NCI-H2196 treated with DMSO at 0.1 percent for 48 hours (cell line): ENCODE measurements around the gene CTNNA2.

Experiments
- DNase-seq: peaks from one replicate; lab custom pipeline; 2025; ENCODE audit not compliant: unreplicated experiment; lab: John Stamatoyannopoulos, UW

CTNNA2 gene

GRCh38 chr2:80454628-80455027 lies 941.8 kb downstream of the CTNNA2 start:
- DNase-seq, result no peak

DNA sequence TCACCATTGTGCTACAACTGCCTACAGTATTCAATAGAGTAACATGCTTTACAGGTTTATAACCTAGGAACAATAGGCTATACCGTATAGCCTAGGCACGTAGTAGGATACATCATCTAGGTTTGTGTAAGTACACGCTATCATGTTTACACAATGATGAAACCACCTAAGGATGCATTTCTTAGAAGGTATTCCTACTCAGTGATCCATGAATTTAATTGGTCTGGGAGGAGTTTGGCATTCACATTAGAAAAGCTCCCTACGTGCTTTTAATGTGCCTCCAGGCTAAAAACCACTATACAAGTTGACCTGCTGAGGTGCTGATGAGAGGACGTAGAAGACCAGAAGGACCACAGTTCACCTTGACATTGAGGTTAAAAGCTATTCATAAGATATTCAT lies 946.2 kb downstream of the CTNNA2 start:
- no peak for DNase-seq

DNA sequence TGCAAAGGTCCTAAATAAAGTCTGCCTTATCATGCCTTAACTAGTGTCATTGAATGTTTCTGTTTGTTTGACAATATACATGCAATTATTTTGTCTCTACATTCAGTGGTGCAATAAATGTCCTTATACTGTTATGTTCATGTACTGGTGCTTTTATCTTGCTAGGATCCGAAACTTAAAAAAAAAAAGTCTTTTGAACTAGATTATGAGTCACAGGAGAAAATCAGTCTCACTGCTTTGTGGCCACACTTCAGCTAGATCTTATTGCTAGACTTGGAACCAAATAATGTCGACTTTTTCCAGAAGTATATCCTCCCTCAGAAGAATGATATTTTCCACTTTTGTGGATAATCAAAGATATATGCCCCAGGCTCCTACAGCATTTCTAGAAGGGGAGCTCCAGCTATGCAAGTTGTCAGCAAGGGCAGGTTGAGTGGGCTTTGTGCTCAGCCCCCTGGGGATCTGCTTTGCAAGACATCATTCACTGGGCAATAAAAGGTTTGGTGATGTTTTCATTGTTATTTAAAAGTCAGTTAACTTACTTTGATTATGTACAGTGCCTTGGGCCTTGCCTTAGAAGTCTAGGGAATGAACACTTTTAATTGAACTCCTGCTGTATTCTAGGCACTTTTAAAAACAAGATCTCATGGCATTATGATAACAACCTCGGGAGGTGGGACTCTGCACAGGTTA lies 948.8 kb downstream of the CTNNA2 start:
- DNase-seq, result no peak

GRCh38 chr2:80462654-80463053 lies 949.8 kb downstream of the CTNNA2 start:
- DNase-seq, result no peak

DNA sequence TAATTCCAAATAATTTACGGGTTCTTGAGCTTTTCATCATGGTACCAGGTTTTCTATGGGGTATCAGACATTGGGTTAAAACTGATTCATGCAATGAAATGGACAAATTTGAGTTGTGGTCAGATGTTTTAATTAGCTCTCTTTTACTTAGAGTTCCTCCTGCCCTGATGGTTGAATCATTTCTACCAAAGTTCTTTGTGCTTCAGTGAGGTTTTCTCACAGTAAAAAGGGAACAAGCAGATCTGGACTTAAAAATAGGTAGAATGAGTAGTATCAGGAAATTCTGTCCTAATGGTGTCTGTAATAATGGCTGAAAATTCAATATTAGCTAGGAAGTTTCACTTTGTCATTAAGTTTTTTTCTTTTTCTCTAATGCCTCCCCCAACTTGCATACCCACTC lies 951.4 kb downstream of the CTNNA2 start:
- DNase-seq, result no peak

- DNase-seq, result no peak
Observed at GRCh38 chr2:80467262-80467811, 954.5 kb downstream of the CTNNA2 start.

GRCh38 chr2:80469428-80469827 lies 956.6 kb downstream of the CTNNA2 start:
- DNase-seq, result no peak

DNA sequence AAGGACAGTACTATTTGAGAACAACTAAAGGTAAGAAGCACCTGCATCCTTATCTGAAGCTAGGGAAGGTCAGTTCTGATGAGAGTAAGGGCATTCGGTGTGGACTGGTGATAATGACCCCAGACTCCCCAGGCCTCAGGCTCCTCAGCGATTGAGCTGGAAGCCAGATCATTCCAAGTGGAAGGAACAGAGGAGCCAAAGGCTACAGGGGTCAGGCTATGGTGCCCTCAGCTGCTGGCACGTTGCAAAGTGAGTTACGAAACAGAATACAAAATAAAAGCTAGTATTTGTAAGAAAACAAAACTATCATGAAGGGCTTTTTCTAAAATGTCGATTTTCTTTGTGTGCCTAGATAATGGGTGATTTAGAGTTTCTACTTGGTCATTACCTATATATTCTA lies 960.2 kb downstream of the CTNNA2 start:
- DNase-seq, result no peak

DNA sequence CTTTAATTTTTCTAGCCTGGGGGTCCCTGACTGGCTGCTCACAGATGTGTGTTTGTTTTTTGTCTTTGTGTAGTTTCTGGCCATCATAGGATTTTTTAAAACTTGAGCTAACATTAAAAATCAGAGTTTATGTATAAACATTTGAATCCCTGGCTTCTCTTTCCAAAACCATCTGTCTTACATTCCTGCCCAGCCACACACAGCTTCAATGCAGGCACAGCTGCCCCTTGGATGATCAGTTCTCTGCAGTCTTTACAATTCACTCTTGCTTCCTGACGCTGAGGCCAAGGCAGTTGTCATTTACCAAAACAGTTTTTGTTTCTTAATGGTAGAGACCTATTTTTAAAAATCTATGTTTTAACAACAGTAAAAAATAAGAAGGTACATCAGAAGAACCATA lies 960.9 kb downstream of the CTNNA2 start:
- no peak for DNase-seq

DNA sequence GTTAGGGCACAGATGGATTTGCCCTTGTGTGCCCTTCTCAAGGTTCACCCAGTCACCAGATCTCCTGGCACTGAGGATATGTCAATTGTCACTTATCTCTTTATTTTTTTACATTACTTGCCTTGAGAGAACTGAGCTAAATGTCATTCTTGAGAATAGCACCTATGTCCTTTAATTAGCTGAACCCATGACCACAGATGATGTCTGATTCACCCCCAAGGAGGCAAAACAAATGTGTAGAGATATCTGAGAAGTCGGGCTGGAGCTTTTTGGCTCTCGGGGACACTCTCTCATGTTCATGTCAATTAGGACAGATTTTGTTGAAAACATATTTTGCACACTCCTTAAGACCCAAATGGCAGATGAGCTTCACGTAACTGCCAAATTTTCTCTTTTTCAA lies 963.1 kb downstream of the CTNNA2 start:
- no peak for DNase-seq

- DNase-seq, result no peak
Observed at GRCh38 chr2:80476535-80477117, 963.8 kb downstream of the CTNNA2 start.

DNA sequence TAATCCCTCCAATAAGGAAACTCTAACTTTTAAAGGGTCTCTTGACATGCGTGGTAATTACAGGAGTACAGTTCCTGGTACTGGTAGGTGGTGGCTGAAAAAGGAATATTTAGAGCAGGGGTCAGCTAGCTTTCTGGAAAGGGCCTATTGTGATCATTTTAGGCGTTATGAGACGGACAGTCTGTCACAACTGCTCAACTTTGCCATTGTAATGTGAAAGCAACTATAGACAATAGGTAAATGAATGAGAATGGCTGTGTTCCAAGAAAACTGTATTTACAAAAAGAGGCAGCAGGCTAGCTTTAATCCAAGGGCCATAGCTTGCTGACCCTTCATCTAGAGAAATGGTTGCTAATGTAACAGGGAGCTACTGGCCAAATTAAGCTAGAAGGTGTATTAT lies 969.4 kb downstream of the CTNNA2 start:
- DNase-seq, result no peak

DNA sequence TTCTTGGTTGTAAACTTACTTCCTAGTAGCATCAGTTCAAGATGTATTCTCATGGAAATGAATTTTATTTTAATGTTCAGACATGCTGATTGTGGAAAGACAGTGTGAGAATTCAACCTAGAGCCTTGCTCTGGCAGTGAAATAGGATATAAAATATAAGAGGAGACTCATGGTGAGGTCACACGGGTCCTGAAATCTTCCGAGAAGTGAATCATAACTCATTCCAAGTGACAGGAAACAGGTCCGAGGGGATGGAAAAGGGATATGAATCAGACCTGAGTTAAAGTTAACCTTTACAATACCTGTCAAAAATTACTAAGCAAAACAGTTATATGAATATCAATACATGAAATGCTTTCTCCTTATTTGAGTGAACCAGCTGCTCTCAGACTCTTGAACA lies 976.9 kb downstream of the CTNNA2 start:
- no peak for DNase-seq

GRCh38 chr2:80490964-80491363 lies 978.1 kb downstream of the CTNNA2 start:
- DNase-seq, result no peak

GRCh38 chr2:80496346-80496745 lies 983.5 kb downstream of the CTNNA2 start:
- DNase-seq, result no peak

DNA sequence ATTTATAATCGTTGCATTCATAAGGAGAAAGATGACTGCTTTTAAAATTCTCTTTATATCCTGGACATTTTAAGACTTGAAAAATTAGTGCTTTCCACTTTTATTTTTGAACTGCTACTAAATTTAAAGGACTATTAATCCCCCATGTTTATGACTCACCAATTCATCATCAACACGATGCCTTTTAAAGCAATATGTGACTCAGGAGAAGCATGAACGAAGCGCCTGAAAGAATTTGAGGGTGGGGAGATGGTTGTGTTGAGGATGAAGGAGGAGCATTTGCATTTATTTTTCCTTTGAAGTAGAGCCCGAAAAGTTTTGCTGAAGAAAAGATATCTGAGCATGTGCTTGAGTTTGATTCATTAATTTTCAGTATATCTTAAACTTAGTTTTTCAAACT lies 983.9 kb downstream of the CTNNA2 start:
- DNase-seq, result no peak

- DNase-seq, result no peak
Observed at GRCh38 chr2:80499095-80499494, 986.2 kb downstream of the CTNNA2 start.

DNA sequence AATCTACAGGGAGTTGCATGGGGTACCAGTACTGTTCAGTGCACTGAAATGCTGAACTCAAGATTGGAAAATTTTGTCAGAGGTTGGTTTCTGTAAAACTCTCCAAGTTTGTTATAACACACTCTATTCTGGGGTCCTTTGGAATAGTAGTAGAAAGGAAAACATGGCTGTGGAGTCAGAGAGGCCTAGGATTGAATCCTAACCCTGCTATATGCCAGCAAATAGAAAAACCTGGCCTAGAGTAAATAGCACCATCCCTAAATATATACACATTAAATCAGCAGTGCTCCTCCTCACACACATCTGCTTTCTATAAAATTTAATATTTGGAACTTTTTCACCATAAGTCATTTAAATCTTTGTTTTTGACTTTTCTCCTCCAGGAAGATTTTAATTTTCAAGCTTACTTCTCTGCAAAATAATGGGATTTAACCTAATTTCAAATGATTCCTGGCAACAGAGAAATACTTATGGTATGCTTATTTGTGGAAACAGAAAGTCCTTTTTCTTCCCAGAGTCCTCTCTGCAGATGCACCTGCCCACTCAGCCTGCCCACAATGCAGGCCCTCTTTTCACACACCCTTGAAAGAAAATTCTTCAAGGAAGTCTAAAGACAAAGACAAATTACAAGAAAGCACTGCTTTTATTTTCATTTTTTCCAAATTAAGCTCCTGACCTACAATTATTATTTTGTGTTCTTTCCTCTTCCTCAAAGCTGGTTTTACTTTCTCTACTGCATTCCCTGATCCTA lies 989.2 kb downstream of the CTNNA2 start:
- no peak for DNase-seq

DNA sequence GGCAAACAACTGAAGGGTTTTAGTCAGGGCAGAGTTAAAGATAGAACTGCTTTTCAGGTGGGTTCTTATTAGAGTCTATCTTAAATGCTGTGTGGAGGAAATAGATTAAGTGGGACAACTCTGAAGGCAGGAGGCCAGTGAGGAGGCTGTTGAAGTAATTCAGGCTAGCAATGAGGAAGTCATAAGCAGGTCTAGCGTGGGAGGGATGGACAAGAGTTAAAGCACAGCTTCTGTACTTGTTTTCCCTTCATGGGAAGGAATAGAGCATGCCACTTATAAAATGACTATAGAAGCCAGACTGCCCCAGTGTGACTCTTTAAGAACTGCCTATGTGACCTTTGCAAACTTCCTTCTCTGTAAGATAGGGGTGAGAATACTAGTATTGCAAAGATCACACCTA lies 993.7 kb downstream of the CTNNA2 start:
- no peak for DNase-seq

- DNase-seq, result no peak
Observed at GRCh38 chr2:80510716-80511115, 997.9 kb downstream of the CTNNA2 start.

- DNase-seq, result no peak
Observed at GRCh38 chr2:80515964-80516363, 1003.1 kb downstream of the CTNNA2 start.

DNA sequence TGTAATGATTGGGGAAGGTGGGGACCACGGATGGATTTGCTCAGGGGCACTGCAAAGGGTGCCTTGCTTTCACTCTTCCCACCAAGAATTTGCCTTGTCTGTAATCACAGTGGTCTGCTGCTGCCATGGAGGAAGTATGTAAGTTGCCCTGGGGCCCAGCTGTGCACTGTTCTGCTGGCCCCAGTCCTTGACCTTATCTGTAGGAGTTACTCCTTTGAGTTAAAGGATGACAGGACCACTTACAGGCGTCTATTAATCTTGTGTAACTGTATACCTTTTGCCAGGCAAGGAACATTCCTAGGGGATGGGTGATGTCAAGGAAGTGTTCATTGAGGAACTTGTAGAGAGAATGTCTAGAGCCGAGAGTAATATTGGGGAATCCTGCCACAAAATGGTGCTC lies 1004.5 kb downstream of the CTNNA2 start:
- no peak for DNase-seq
